Skin of body (tissue), 2 donors: ENCODE data around the gene APCDD1. TPM values are rescaled to one million over a fixed set of nuclear protein-coding genes. Genes with fewer than 3 reads are reported as not detected.

Experiments
- DNase-seq: peaks from one replicate; lab custom pipeline; 2025; lab: John Stamatoyannopoulos, UW
- total RNA-seq: library from RNA; depleted of rRNA; stranded (reverse); fragments of >200 nt; gene quantifications from one replicate; pipeline ENCODE4 v1.2.3, GENCODE V29; 2014

The APCDD1 gene
- total RNA-seq: 125 TPM

- DNase-seq: peak; percentile 85
Observed at GRCh38 chr18:10453806-10454680, at the start of gene APCDD1. Gene APCDD1, plus strand, starts transcription at chr18:10454635. Its CDS starts 347 bp downstream, at chr18:10454982.

- DNase-seq: peak; percentile 46
Observed at GRCh38 chr18:10405014-10405493, 49.4 kb upstream of the APCDD1 start.

GRCh38 chr18:10405816-10406663 lies 48.4 kb upstream of the APCDD1 start:
- no peak for DNase-seq

DNA sequence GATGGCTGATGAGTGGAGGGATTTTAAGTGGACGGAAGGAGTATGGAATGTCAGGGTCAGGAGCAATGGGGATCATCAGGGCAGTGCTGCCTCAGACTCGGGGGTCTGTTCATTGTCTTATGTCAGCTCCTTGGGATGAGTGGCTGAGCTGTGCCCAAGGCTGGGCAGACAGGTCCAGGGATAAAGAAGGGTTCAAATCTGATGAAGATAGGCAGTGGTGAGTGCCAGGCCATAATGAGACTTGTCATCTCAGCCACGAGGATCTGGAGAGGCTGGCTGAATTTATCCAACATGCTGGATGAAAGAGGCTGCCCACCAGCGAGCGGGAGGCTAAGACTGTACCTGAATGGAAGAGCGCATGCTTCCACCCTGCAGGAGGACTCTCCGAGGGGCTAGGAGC lies 46.3 kb upstream of the APCDD1 start:
- no peak for DNase-seq

- DNase-seq: no peak
Observed at GRCh38 chr18:10409041-10409440, 45.4 kb upstream of the APCDD1 start.

- DNase-seq: no peak
Observed at GRCh38 chr18:10410472-10411308, 43.7 kb upstream of the APCDD1 start.

DNA sequence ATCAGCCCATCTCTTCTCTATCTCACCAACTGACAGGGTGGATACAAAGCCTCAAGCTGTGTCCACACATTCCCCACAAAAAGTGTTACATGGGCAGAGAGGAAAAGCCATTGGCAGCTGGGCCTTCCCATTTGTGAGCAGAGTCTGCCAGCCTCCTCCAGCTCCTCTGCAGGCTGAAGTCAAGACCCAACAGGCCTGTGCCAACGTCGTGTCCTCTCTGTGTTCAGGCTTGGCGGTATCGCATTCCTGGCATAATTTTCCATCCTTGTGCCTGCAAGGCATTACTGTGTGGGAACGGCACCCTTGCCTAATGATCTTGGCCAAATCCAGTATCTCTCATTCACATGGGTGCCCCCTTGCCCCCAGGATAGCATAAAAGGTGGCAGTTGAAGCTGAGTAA lies 41.5 kb upstream of the APCDD1 start:
- no peak for DNase-seq

GRCh38 chr18:10413722-10414121 lies 40.7 kb upstream of the APCDD1 start:
- no peak for DNase-seq

GRCh38 chr18:10414293-10414842 lies 40.1 kb upstream of the APCDD1 start:
- DNase-seq: no peak

- DNase-seq: no peak
Observed at GRCh38 chr18:10416065-10416464, 38.4 kb upstream of the APCDD1 start.

DNA sequence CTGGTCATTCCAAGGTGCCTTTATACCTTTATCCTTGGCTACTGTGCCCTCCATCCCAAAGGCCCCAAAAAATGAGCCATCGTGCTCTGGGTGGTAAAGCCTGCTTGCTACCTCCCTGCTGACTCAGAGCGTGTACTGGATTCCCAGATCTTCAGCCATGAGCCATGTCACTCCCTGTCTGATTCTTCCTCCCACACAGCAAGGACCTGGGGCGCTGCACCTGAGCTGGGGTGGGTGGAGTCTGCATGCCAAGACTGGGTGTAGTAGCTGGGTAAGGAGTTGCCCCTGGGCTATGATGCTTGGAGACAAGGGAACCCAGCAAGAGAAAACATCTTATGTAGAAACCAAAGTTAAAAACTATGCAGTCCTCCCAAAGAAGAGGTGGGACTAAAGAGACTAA lies 37.2 kb upstream of the APCDD1 start:
- DNase-seq: peak; percentile 31

DNA sequence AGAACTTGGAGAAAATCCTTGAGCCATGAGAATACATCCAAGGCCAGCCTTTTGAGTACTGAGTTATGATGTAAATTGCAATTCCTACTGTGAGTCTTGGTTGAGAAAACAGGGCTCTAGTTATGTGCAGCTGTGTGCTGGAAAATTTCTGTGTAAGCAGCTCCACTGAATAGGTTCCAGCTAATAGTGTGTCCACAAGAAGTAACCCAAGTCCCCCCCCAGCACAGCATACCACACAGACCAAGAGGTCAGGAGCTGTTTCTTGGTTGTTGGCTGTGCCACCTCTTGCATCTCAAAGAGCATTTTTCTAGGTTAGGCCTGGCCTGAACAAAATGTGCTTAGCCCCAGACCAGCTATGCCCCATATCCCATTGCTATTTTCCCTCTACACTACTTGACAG lies 36.8 kb upstream of the APCDD1 start:
- DNase-seq: no peak

GRCh38 chr18:10418836-10419235 lies 35.6 kb upstream of the APCDD1 start:
- no peak for DNase-seq

DNA sequence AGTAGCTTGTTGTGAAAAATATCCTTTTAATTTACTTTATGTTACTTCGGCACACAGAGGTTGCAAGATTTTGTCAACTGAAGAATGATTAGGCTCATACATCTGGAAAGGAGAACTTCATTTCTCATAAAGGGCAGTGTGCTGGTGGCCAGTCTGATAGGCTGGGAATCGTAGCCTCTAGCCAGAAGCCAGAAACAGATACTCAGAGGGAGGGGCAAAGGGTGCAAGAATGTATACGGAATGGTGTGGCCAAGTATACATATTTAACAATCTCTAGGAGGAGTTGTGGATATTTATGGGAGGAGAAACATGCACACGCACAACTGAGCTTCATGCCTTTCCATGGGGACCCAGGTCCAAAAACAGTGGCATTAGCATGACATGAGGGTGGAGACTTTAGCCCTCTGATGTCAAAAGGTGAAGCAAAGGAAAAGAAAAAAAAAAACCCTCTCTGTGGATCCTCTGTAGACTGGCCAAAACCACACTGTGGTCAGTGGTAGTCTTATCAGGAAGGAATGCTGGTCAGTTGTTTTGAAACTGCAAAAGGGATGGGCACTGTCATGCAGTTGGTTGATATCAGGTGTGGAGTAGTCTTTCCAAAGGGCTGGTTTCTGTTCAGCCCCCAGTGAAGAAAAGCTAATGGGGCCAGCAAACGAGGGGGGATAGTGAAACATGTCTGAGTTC lies 34.9 kb upstream of the APCDD1 start:
- no peak for DNase-seq

DNA sequence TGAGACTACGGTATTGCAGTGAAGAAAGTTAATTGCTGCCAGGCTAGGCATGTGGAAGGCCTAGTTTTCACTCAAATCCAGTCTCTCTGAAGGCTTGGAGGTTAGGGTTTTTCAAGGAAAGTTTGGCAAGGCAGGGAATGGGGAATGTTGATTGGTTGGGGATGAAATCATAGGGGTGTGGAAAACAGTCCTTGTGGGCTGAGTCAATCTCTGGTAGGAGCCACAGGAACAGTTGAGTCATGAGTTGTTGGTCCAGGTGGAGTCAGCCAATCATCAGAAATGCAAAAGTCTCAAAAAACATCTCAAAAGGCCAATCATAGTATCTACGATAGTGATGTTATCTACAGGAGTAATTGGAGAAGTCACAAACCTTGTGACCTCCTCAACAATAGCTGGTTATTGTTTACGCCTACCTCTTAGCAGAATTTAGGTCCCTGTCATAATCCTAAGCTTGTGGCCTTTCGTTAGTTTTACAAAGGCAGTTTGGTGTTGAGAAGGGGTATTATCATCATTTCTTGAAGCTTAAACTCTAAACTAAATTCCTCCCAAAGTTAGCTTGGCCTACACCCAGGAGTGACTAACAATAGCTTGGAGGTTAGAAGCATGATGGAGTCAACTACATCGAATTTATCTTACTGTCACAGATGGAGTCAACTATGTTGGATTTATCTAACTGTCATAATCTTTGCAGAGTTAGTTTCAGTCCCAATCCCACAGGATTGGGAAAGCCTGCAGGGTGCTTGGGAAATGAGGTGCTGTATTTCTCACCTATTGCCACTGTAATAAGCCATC lies 33.7 kb upstream of the APCDD1 start:
- no peak for DNase-seq

- DNase-seq: peak; percentile 62
Observed at GRCh38 chr18:10421859-10422258, 32.6 kb upstream of the APCDD1 start.

GRCh38 chr18:10422731-10423130 lies 31.7 kb upstream of the APCDD1 start:
- DNase-seq: no peak

DNA sequence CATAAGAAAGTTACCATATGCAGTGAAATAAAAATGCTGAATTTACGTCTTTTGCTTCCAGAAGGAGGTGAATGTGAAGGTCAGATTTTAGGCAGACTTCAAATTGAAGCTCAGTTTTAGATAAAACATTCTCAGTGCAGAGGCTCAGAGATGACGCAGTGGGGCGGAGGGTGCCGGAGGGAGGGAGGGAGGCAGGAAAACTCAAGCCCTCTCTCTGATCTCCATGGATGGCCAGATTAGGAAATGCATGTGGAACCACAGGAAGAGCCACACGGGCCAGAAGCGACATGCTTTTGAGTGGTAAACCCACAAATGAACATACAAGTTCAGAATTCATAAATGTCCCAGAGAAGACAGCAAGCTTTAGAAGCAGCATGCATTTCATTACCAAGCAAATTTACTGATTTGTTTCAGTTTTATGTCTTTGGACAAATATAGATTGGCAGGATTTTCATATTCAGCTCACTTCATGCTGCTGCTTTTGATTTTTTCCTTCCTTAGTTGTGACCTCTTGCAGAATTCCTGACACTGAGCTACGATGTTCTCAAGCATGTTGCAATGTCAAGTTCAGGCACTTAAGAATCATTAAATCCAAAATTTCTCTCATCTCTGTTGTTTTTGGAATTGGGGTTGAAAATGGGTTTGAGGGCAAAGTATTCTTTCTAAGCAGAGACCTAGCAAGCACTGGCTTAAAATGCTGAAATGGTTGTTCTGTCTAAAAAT lies 29.7 kb upstream of the APCDD1 start:
- DNase-seq: peak; percentile 66

DNA sequence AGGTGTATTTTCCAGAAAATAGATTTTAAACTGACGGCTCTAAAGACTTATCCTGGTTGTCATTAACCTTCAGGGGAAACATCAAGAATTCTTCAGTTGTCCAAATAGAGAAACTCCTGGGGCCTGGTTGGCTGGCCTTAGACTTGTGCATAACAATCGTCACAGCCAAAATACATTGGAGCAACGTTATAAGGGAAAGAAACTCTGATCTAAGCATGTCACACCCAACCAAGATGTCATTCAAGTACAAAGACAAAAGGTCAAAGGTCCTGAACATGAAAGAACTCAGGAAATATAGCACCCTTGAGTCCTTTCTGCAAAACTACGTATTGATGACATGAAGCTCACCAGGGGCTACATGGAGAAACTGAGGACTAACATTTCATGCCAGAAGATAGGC lies 23.8 kb upstream of the APCDD1 start:
- DNase-seq: no peak
